Activated T-helper 9 cell treated with anti-CD3 and anti-CD28 coated beads, Interleukin-2, amount 50 U/mL, for 16 hours (primary cell): ENCODE results near the gene CREBRF.

Experiments
- DNase-seq: peaks from one replicate; pipeline ENCODE4 v3.0.0-alpha.2; 2020; ENCODE audit warnings: low read depth

CREBRF gene

GRCh38 chr5:173158366-173158765 lies 102.2 kb downstream of the CREBRF start:
- DNase-seq = no peak

DNA sequence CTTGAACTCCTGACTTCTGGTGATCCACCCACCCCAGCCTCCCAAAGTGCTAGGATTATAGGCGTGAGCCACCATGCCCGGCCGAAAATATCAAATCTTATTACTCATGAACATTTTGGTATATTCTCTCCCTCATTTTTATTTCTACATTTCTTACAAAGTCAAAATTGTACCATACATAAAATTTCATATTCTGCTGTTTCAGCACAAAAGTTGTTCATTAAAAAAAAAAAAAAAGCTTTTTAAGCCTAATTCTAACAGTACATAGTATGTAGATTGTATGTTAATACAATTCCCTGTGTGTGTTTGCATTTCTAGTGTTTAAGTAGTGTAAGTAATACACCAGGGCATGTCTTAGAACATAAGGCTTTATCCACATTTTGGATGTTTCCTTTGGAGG lies 103.1 kb downstream of the CREBRF start:
- no peak for DNase-seq

- no peak for DNase-seq
Measured at GRCh38 chr5:173161148-173161547, 105.0 kb downstream of the CREBRF start.

GRCh38 chr5:173163219-173163618 lies 107.1 kb downstream of the CREBRF start:
- no peak for DNase-seq

- DNase-seq = no peak
Measured at GRCh38 chr5:173165177-173166016, 109.2 kb downstream of the CREBRF start.

- DNase-seq = no peak
Measured at GRCh38 chr5:173172166-173172565, 116.0 kb downstream of the CREBRF start.

DNA sequence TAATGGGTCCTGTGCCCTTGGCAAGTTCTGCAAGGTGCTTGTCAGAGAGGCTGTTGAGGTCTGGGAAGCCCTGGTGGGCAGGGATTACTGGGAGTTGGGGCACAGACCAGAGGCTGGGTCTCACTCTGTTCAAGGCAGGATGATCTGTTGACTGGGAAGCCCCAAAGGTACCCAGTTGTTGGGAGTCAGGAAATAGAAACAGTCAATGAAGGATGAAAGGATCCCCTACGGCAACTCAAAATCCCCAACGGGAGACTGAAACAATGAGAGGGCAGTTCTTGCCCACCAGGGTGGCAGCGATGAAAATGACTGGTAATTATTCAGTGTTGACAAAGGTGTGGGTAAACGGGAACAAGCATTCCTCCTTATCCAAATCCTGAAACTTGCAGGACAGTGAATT lies 119.4 kb downstream of the CREBRF start:
- no peak for DNase-seq

- DNase-seq = peak; percentile 12
Measured at GRCh38 chr5:173178369-173178910, 122.3 kb downstream of the CREBRF start.

DNA sequence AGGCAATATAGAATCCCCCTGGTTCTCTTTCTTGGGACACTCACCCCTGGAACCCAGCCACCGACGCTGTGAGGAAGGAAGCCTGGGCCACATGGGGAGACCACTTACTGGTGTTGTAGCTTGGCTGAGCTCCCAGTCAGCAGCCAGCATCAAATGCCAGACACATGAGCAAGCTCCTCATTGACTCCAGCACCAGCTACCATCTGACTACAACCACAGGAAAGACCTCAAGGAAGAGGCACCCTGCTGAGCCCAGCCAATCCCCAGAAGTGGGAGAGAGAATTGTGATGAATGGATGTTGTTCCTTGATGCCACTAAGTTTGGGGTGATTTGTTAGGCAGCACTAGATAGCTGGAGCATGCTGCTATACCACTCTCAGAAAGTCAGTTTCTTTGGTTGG lies 124.2 kb downstream of the CREBRF start:
- no peak for DNase-seq

DNA sequence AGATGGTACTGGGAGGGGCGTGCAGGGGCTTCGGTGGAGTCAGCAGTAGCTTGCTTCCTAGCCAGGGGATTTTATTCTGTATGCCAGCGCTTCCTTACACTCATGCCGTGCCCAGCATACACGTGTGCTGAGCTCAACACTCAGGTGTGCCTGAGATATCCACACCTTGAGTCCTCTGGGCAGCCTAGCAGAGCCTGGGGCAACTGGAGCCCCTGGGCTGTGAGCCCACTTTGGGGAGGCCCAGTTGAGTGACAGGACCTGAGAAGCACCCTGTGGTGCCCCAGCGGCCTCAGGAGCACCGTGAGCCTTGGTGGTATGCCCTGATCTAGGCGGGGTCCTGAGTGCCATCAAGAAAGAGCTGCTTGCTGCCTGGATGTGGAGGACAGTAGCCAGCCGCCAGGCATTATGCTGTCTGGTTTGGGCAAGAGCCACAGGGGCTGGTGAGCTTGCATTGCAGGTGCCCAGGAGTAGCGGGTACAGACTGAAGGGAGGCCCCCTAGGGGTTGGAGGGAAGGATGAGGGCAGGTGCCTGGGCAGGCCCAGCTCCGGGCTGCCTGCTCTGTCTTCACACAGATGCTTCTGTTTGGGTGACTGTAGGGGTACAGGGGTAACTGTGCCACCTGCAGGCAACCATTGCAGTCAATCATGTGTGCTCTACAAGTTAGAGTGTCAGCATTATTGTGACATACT lies 131.0 kb downstream of the CREBRF start:
- DNase-seq = no peak

DNA sequence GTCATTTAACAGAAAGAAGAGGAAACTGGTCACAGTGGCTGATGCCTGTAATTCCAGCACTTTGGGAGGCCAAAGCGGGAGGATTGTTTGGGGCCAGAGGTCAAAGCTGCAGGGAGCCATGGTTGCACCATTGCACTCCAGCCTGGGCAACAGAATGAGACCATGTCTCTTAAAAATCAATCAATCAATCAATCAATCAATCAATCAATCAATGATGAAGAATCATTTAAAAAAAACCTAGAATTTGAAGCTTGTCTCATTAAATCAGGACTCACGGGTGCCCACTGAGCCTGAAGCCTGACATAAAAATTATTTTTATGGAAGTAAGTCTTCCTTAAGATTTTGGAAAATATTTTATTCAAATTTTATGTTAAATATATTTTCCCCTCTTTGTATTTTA lies 132.1 kb downstream of the CREBRF start:
- no peak for DNase-seq
